Activated T-helper 1 cell treated with Interleukin-2 at 50 U/mL for 16 hours (primary cell): ENCODE measurements around the gene ETV1.
"Not testable (repeated sequence)": the region's sequence is repeated elsewhere in the genome, so short reads cannot be mapped to it uniquely, and the experiment has no call there.

Experiments used
- DNase-seq: peaks from one replicate; pipeline ENCODE4 v3.0.0-alpha.2; 2020; ENCODE audit warnings: low read depth

Gene ETV1

GRCh38 chr7:13921062-13921461 lies 68.4 kb downstream of the ETV1 start:
- DNase-seq = no peak

GRCh38 chr7:13920053-13920697 lies 69.3 kb downstream of the ETV1 start:
- no peak for DNase-seq

GRCh38 chr7:13918333-13918732 lies 71.1 kb downstream of the ETV1 start:
- not testable (repeated sequence) for DNase-seq

GRCh38 chr7:13917103-13917502 lies 72.4 kb downstream of the ETV1 start:
- not testable (repeated sequence) for DNase-seq

DNA sequence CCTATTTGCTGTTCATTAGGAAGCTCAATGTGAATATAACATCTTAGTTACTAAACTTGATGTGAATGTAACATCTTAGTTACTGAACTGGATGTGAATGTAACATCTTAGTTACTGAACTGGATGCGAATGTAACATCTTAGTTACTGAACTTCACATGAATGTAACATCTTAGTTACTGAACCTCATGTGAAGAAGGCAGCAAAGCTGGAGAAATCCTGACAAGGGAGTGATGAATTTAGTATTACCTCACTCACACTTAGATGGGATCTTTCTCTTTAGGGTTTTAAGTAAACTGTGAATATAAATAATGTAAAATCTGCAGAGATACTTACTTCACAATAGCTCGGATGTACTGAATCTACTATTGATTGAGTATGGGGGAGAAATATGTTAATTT lies 73.6 kb downstream of the ETV1 start:
- no peak for DNase-seq

- no peak for DNase-seq
Observed at GRCh38 chr7:13912715-13913278, 76.7 kb downstream of the ETV1 start.

DNA sequence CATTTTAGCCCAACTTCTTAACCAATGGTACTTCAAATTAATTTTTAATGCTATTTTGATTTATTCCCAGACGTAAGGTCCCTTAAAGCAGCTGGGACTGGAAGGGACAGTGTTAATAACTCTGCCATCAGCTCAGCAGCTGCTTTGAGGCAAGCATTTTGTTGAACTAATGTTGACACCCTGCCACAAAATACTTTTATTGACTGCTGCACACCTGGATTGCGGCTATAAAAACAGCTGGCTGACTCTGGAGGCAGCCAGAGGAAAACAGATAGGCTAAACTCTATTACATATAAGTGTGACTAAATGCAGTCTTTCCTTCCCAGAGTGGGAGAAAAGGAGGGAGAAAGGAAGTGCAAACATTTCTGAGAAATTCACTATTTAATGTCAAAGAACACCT lies 77.6 kb downstream of the ETV1 start:
- DNase-seq = no peak

DNA sequence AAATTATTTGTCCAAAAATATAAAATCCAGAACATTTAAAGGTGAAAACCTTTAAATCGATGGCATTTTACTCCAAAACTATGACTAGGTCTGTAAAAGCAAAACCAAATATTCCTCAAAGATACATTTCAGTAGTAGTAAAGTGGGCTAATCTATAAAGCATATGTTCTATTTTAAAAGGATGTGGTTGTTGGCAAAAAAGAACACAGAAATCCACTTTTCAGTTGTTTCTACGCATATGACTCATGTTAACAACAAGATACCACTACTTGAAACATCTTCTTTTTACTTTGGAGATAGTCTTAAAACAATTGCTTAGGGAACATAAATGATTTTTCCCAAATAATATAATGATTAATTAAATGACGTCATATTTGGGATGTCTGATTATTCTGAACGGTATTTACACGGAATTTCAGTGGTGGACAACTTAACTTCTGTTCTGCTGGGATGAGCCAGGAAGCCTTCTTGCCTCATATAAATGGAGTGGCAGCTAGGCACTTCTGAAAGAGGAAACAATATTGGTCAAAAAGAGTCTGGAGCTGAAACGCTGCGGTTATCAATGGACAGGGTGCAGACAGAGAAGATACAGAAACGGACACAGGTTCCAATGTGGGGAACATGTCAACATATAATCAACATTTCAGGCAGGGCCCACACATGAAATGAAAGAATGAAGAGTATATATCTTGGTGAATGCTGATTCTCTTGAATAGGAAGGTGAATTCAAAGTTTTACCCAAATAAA lies 78.5 kb downstream of the ETV1 start:
- DNase-seq = no peak

DNA sequence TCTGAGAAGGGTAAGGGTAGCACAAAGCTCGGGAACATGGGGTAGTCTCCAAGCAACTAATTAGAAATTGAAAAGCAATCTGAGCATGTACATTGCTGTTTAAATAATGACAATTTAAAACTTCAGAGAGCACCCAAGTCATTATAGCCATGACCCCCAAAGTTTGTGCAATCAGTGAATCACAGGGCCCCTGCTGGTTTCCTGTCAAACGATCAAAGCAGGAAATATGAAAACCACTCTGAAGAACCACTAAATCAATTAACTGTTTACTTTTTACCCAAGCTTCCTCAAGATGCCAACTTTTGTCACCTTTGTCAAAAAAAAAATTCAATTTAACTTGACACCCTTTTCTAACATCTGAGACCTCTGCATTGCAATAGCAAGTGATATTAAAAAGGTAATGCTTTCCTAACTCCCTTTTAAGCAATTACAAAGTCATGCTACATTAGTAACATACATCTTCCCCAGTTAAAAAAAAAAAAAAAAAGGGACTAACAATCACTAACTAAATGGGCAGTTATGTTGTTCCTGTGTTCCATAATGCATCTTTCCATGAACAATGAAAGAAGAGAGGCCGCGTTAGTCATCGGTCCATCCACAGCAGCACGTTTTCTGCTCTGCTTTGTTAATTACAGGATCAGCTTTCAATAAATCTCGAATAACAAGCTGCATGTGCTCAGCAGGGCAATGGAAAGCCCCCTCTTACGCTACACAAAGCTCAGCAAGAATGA lies 80.6 kb downstream of the ETV1 start:
- DNase-seq = no peak

DNA sequence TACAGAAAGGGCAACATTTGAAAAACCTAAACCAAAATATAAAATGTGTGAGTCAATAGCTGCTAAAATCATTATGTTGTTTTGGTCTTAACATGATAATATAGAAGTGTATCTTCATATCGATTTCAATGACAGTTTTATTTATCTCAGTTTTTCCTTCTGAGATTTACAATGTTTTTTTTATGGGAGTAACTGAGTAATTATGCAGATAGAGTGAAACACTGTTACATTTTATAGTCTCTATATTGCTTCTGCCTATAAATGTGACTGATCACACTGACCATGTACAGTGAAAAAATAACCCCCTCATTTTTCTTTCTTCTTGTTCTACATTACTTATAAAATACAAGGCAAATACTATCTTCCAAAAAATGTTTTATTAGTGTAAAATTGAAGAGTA lies 81.6 kb downstream of the ETV1 start:
- no peak for DNase-seq

- no peak for DNase-seq
Observed at GRCh38 chr7:13904689-13905088, 84.8 kb downstream of the ETV1 start.

- no peak for DNase-seq
Observed at GRCh38 chr7:13904007-13904406, 85.5 kb downstream of the ETV1 start.

GRCh38 chr7:13901577-13901976 lies 87.9 kb downstream of the ETV1 start:
- DNase-seq = no peak

DNA sequence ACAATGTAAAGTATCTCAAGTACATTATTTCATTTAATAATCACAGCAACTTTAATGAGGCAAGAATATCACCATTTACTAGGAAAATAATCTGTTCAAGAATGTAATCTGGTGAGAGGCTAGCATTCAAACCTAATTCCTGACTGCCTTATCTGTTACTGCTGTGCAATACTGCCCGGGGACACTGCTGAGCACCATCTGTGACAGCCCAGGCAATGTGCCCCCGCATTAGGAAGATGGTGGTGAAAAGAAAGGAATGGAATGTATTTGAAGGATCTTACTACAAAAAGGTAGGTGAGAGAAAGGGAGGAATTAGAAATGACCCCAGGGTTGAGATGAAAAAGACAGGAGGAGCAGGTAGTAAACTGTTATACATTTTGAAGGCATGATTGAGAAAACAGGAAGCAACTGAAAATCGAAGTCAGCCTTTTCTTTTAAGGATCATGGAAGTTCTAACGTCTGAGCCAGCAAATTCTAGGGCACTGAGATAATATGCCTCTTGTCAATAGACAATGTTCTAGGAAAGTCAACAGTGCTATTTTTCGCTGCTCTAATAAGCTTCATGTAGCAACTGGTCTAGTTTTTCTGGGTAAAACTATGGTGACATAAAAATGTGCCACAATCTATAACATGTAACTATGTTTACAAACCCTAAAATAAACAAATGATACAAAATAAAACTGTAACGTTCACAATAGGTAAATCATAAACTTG lies 90.4 kb downstream of the ETV1 start:
- DNase-seq = no peak

- DNase-seq = no peak
Observed at GRCh38 chr7:13897819-13898218, 91.6 kb downstream of the ETV1 start.

- no peak for DNase-seq
Observed at GRCh38 chr7:13894954-13895353, 94.5 kb downstream of the ETV1 start.

DNA sequence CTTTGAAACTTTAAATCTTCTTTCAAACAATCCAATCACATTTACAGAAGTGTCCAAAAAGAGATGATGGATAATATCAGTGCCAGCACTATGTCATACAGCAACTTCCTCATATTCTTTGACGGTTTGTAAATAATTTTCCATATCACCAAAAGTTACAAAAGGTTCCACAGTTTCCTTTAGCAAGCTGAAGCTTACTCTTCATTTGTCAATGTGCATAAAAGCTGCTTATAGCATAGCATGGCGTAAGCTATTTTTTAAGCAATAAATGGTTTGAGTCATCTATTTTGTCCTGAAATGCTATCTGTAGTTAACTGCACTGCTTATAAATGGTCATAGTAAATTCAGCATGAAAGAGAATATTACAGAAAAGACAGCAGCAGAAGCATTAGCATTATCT lies 95.1 kb downstream of the ETV1 start:
- no peak for DNase-seq

DNA sequence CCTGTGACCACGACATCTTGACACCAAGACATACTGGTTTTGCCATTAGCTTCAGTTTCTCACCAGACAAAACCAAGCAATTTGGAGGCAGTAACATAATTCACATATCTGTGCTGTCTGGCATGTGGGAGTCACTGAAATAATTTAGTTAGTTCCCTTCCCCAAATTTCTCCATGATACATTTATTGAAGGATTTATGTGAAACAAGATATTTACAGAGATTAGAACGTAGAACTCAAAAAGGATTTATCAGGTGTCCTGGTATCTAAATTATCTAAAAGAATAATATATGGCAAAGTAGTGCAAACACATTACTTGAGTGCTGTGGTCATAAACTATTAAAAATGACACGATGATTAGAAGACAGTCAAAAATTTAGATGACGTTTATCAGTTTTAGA lies 98.7 kb downstream of the ETV1 start:
- no peak for DNase-seq

DNA sequence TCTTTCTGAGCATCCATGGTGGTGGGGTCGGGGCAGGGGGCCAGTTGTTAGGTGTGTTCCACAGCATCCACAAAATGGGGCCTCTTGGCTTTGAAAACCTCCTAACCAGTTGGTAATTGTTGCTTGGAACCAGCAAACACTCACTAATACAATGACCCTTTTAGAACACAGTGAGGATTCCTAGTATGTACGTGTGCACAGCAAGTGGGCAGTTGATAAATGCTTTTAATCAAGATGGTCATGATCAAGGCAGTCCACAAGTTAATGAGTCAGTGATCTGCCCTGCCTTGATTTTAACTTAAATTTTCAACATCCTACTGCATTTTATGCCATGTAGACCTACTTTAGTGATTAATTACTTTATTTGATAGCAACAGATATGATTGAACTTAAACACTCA lies 103.1 kb downstream of the ETV1 start:
- DNase-seq = no peak

- DNase-seq = no peak
Observed at GRCh38 chr7:13882051-13882450, 107.4 kb downstream of the ETV1 start.

DNA sequence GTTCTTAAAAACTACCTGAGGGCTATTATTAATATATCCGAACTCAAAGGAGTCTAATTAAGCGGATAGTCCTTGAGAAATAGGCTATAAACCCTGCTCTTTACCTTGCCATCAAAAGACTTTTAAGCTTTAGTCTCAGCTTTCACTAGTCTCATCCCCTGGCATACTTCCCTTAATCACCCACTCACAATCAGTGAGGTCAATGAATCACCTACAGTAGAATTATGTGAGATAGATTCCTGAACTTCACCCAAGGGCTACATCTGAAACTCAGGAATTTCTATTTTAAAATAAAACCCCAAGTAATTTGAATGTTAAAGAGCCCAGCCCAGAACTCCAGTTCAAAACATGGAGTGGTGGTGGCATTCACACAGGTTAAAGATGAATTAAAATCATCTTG lies 108.7 kb downstream of the ETV1 start:
- DNase-seq = no peak

GRCh38 chr7:13879994-13880686 lies 109.3 kb downstream of the ETV1 start:
- no peak for DNase-seq
